ENCODE results near the gene RNF223. TPM values are rescaled to one million over a fixed set of nuclear protein-coding genes. Genes with fewer than 3 reads are reported as not detected.
"Not testable (repeated sequence)": the region's sequence is repeated elsewhere in the genome, so short reads cannot be mapped to it uniquely, and the experiment has no call there.

Gene RNF223
- total RNA-seq, 2 donors from 2014 or later, result not detected

DNA sequence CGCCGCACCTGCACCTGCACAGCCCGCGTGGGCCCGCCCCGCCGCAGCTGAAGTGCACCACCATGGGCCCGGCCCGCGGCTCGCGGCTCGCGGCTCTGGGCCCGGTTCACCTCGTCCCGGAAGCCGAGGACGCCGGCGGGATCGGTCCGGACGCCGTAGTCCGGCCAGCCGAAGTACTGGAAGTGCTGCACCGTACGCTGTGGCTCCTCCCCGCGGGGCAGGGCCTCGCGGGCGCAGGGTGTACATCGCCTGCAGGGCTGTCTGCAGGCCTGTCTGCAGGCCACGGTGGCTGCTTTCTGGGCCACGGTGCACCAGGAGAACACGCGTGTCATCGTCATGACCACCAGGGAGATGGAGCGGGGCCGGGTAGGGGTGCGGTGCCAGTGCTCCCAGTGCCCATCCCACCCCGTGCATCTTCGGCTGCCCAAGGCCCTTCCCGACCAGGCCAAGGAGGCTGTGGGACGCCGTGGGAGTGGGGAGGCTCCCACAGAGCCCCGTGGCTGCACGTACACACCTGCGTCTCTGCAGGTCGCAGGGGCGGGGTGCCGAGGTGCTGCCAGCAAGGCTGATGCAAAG lies 6.7 kb downstream of the RNF223 start:
- TF ChIP-seq, protein P1, sequence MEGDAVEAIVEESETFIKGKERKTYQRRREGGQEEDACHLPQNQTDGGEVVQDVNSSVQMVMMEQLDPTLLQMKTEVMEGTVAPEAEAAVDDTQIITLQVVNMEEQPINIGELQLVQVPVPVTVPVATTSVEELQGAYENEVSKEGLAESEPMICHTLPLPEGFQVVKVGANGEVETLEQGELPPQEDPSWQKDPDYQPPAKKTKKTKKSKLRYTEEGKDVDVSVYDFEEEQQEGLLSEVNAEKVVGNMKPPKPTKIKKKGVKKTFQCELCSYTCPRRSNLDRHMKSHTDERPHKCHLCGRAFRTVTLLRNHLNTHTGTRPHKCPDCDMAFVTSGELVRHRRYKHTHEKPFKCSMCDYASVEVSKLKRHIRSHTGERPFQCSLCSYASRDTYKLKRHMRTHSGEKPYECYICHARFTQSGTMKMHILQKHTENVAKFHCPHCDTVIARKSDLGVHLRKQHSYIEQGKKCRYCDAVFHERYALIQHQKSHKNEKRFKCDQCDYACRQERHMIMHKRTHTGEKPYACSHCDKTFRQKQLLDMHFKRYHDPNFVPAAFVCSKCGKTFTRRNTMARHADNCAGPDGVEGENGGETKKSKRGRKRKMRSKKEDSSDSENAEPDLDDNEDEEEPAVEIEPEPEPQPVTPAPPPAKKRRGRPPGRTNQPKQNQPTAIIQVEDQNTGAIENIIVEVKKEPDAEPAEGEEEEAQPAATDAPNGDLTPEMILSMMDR (IDR thresholded peaks at IDR 0.05), result no peak
- Histone ChIP-seq H3K27me3 (peaks cover 4 to 16% of the 10 kb centered on the region in 2 donors), H3K27ac (no peak overlapping the region), H3K4me3 (no peak overlapping the region), H3K36me3 (no peaks in the 10 kb centered on the region), H3K9me3 (no peaks in the 10 kb centered on the region), H3K4me1 (peaks cover 0 to 31% of the 10 kb centered on the region in 2 donors)
- DNase-seq (ENCODE audit: low spot score), result no peak

DNA sequence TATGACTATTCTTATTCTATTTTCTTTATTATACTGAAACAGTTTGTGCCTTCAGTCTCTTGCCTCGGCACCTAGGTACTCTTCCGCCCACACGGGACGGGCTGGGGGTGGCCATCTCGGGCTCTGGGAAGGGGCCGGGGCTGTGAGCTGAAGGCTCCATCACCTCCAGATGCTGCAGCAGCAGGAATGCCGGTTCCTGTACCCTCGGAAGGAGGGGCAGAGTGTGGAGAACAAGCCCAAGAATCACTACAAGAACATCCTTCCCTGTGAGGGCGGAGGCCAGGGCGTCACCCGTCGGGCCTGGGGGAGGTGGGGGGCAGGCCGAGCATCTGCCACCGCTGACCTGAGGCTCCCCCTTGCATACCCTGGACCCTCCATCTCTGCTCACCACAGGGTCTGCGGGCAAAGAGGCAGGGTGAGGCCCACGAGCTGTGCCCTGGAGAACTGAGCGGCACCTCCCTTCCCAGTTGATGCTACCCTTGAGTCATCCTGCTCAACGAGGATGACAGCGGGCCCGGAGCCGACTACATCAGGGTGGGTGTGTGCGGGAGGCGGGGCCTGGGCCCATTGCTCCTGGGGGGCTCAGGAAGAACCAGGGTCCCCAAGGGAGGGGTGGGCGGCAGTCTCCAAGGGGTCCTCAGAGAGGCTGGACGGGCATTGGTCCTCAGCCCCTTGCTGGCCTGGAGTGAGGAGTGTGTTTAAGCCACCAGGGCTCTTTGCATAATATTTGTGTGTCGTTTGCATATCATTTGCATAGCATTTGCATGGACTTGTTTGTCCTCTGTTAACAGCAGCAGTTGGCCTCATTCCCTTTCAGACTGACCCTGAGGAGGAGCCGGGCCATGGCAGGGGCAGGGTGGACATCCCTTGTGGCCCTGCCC lies 7.5 kb downstream of the RNF223 start:
- no peaks in the 10 kb centered on the region for H3K36me3 ChIP-seq
- H3K27me3 ChIP-seq, result peaks cover 4 to 17% of the 10 kb centered on the region in 2 donors
- DNase-seq (ENCODE audit: low spot score), result no peak
- H3K9me3 ChIP-seq, result no peaks in the 10 kb centered on the region
- H3K27ac ChIP-seq, result no peak overlapping the region
- TF ChIP-seq, protein P1 (IDR thresholded peaks at IDR 0.05), result no peak
- H3K4me3 ChIP-seq, result no peak overlapping the region
- peaks cover 0 to 35% of the 10 kb centered on the region in 2 donors for H3K4me1 ChIP-seq

DNA sequence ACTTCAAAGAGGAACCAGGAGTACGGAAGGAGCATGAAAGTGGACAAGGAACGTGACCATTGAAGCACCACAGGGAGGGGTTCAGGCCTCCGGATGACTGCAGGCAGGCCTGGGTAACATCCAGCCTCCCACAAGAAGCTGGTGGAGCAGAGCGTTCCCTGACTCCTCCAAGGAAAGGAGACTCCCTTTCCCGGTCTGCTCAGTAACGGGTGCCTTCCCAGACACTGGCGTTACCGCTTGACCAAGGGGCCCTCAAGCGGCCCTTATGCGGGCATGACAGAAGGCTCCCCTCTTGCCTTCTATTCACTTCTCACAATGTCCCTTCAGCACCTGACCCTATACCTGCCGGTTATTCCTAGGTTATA lies 8.2 kb downstream of the RNF223 start:
- Histone ChIP-seq H3K4me1 (peaks cover 0 to 35% of the 10 kb centered on the region in 2 donors), H3K27me3 (peaks cover 4 to 17% of the 10 kb centered on the region in 2 donors)
- not testable (repeated sequence) for DNase-seq (ENCODE audit: low spot score); H3K4me3 ChIP-seq; H3K27ac ChIP-seq; H3K36me3 ChIP-seq; H3K9me3 ChIP-seq

DNA sequence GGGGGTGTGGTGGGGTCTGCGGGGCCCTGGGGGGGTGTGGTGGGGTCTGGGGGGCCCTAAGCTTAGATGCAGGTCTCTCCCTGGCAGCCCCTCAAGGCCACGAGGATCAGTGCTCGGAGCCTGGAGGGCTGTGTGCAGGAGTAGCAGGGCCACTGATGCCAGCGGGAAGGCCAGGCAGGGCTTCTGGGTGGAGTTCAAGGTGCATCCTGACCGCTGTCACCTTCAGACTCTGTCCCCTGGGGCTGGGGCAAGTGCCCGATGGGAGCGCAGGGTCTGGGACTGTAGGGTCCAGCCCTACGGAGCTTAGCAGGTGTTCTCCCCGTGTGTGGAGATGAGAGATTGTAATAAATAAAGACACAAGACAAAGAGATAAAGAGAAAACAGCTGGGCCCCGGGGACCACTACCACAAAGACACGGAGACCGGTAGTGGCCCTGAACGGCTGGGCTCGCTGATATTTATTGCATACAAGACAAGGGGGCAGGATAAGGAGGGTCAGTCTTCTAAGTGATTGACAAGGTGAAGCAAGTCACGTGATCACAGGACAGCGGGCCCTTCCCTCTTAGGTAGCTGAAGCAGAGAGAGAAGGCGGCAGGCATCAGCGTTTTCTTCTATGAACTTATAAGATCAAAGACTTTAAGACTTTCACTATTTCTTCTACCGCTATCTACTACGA lies 8.7 kb downstream of the RNF223 start:
- no peaks in the 10 kb centered on the region for H3K36me3 ChIP-seq
- peaks cover 0 to 35% of the 10 kb centered on the region in 2 donors for H3K4me1 ChIP-seq
- H3K27me3 ChIP-seq, result peaks cover 4 to 22% of the 10 kb centered on the region in 2 donors
- H3K27ac ChIP-seq, result no peak overlapping the region
- TF ChIP-seq, protein P1 (IDR thresholded peaks at IDR 0.05), result no peak
- H3K4me3 ChIP-seq, result no peak overlapping the region
- no peaks in the 10 kb centered on the region for H3K9me3 ChIP-seq
- DNase-seq (ENCODE audit: low spot score), result no peak

DNA sequence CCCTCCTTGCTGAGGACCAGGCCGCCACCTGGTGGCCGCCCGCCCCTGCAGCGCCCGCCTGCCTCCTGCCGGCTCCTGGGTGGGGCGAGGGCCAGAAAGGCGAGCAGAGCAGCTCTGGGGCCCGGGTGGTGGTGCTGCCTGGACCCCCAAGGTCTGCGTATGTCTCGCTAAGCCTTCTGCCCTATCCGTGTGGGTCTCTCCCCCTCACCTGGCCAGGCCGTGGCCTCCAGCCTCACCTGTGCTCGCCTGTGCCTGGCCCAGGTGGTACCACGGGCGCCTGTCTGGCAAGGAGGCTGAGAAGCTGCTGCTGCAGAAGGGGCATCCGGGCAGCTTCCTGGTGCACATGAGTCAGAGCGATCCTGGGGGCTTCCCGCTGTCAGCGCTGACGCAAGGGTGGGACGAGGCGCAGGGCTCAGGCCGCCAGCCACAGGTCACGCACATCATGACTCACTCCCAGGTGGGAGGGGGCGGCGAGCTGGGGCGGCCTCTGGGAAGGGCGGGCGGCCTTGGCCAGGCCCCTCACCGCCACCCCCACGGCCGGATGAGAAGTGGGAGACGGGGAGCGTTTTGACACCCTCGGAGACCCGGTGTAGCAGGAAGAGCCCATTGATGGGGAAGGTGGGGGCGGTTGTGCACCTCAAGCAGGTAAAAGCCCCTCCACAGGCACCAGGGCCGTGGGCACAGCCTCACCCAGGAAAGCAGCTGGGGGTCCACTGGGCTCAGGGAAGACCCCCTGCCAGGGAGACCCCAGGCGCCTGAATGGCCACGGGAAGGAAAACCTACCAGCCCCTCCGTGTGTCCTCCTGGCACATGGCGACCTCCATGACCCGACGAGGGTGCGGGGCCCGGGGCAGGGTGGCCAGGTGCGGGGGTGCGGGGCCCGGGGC lies 9.9 kb downstream of the RNF223 start:
- Histone ChIP-seq H3K36me3 (no peaks in the 10 kb centered on the region), H3K9me3 (no peaks in the 10 kb centered on the region), H3K4me3 (no peak overlapping the region), H3K4me1 (peaks cover 0 to 38% of the 10 kb centered on the region in 2 donors), H3K27me3 (peaks cover 4 to 22% of the 10 kb centered on the region in 2 donors), H3K27ac (no peak overlapping the region)
- TF ChIP-seq, protein P1 (IDR thresholded peaks at IDR 0.05), result peak; percentile 86 to 93
- DNase-seq (ENCODE audit: low spot score), result no peak
